NAMALWA (cell line): ENCODE measurements around the gene SPEM2.

Experiments
- DNase-seq: peaks from one replicate; pipeline ENCODE4 v3.0.0-alpha.2; 2015; ENCODE audit warnings: low spot score

Gene SPEM2

DNA sequence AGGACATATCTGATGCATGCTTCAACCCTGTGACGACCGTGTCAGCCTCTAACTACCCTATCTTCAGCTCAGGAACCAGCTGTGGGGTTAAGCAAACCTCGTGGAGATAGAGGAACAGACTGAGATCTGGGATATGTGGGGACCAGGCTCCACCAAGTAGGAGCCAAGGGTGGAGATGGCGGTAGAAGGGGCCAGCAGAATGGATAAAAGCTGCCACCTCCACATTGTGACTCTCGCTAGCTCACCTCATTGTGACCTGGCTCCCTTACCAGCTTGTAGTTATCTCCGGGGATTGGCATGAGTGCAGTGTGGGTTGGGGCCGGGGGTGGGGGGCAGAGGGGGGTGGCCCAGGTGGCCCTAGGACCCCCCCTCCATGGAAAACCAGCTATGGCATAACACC is at the start of gene SPEM2:
SPEM2 (plus strand) TSS at position 301 of the 400 bp plus-strand sequence; CDS start at position 374, 73 bp downstream.
- no peak for DNase-seq

- DNase-seq, result no peak
Measured at GRCh38 chr17:7379134-7379533, 46.3 kb upstream of the SPEM2 start.

DNA sequence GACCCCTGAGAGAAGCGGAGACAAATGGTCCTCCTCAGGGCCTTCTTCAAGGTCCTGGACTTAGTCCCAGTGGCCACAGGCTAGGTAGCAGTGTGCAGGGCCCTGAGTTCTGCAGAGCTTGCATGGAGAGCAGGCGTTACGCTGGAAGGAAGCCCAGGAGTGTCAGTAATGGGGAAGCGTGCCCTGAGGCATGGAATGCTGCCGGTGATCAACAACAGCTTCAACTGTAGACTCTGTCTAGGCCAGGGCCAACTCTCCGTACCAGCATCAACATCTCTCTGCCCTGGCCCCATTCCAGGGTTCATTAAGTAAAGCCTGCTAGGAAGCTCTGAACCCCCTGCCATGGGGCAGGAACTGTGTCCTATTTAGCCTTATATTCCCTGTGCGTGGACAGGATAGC is 45.1 kb upstream of the SPEM2 start:
- DNase-seq, result no peak

DNA sequence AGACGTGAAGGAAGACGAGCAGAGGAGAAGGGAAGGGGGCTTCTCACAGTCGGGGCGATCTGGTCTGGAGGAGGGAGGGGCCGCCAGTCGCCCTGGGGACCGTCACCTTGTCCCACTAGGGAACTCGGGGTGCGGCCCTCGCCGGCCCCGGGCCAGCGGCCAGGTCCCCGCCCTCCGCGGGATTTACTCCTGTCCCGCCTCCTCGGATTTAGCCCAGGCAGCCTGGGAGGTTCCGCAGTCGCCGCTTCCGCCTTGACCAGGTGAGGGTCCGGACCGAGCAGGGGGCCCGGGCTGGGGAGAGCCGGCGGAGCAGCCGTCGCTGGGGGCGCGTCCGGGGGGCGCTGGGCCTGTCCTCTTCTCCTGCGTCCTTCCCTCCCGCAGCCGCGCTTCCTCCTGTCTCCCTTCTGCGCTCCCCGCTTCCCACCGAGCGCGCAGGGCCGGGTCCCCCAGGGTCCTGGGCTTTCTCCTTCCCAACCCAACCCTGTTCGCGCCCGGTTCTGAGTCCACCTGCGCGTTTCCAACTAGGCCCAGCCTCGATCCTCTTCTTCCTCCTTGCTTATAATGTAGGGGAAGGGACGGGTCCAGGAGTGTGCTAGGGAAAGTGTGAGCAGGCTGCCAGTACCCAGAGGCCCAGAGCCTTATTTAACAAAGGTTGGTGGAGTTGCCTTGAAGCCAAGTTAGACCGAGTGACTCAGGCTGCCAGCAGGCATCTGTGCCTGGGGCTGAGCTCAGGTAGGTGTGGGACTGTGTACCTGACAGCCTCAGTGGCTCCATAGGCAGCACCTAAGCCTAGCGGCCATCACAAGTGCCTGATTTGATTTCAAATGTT is 44.3 kb upstream of the SPEM2 start, which contains the start of gene TNK1:
TNK1 (plus strand) TSS at position 235 of the 829 bp plus-strand sequence. CDS start 1,838 bp downstream, outside the sequence.
- DNase-seq, result no peak

DNA sequence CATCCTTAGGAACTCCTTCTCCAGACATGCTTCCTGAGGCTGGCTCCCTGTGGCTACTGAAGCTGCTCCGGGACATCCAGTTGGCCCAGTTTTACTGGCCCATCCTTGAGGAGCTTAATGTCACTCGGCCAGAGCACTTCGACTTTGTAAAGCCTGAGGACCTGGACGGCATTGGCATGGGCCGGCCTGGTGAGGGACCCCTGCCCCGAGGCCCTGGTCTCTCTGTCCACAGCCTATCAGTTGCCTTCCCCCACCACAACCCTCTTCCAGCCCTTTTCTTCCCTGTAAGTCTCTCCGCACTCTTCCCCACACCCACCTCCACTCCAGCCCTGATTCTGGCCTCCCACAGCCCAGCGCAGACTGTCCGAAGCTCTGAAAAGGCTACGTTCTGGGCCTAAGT is 42.5 kb upstream of the SPEM2 start:
- DNase-seq, result no peak

DNA sequence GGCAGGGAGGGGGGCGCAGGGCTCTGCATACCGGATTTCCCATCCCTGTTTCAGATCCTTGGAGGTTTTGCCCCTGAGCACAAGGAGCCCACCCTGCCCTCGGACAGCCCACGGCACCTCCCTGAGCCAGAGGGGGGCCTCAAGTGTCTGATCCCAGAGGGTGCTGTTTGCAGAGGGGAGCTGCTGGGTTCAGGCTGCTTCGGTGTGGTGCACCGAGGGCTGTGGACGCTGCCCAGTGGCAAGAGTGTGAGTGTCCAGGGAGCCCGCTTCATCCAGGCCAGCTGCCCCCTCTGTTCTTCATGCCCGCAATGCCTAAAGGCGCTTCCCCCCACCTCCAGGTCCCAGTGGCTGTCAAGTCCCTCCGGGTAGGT is 42.1 kb upstream of the SPEM2 start:
- no peak for DNase-seq

GRCh38 chr17:7383742-7384488 is 41.5 kb upstream of the SPEM2 start:
- peak; percentile 63 for DNase-seq

- DNase-seq, result no peak
Measured at GRCh38 chr17:7384489-7385081, 40.8 kb upstream of the SPEM2 start.

GRCh38 chr17:7388856-7389255 is 36.6 kb upstream of the SPEM2 start:
- no peak for DNase-seq

DNA sequence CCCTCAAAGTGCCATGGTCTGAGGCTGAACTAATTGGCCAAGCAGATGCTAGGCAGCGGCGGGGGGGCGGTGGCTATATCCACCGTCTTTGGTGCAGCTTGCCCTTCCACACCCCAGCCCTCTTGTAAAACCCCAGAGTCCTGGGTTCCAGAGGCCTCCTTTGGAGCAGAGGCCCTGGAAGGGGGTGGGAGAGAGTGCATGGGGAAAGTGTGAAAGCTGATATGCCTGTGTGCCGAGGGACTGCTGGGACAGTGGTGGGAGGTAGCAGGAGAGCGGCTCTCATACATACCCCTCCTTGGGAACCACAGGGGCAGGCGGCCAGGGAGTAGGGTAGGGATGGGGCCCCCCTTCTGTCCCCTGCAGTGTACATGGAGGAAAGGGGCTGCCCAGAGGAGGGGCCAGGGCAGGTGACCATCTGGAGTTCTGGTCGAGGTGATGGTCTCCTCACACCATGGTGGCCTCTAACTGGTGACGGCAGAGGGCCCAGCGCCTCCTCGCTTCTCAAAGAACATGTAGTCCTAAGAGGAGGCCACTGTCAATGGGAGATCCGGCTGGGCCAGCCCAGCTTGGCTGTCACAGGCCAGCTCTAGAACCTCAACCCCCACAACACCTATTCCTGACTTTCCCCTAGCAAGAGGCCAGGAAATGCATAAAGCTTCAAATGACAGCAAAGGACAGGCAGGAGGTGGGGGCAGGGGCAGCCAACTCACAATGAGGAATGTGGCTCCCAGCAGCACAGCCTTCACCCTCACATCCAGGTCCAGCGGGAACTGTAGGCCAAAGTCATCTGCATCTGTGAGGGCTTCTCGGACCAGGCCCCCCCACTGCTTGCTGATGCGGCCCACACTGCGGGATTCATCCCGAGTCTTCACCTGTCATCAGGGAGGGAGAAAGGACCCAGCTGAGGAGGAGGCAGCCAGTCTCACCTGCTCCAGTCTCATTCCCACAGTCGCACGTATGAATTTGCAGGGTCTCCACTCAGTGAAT is 35.2 kb upstream of the SPEM2 start:
- DNase-seq, result no peak

DNA sequence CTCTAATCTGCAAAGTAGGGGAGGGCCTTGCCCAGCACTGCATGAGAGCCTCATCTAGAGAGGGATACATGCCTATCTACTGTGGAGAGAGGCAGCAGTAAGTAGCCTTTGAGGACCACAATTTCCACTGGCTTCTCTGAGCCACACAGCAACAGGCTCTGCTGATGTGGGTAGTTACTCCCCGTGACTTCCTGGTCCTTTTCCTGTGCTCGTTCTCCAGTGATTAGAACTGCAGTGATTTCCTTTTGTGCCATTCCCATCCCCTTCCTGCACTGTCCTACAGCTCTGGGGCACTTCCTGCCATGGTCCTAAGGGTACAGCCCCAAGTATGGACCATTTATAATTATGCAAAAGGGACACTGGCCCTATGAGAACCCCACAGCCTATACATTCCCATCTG is 34.1 kb upstream of the SPEM2 start:
- DNase-seq, result no peak

GRCh38 chr17:7392696-7393612 is 32.5 kb upstream of the SPEM2 start:
- DNase-seq, result no peak

- peak; percentile 71 for DNase-seq
Measured at GRCh38 chr17:7393613-7394451, 31.6 kb upstream of the SPEM2 start.

GRCh38 chr17:7394452-7395191 is 30.8 kb upstream of the SPEM2 start, which contains the start of gene PLSCR3:
Gene PLSCR3, minus strand, starts transcription at chr17:7394525. Its CDS starts 415 bp downstream, at chr17:7394110.
- peak; percentile 73 for DNase-seq

GRCh38 chr17:7396147-7396546 is 29.3 kb upstream of the SPEM2 start:
- DNase-seq, result no peak

GRCh38 chr17:7398612-7399011 is 26.8 kb upstream of the SPEM2 start:
- no peak for DNase-seq

DNA sequence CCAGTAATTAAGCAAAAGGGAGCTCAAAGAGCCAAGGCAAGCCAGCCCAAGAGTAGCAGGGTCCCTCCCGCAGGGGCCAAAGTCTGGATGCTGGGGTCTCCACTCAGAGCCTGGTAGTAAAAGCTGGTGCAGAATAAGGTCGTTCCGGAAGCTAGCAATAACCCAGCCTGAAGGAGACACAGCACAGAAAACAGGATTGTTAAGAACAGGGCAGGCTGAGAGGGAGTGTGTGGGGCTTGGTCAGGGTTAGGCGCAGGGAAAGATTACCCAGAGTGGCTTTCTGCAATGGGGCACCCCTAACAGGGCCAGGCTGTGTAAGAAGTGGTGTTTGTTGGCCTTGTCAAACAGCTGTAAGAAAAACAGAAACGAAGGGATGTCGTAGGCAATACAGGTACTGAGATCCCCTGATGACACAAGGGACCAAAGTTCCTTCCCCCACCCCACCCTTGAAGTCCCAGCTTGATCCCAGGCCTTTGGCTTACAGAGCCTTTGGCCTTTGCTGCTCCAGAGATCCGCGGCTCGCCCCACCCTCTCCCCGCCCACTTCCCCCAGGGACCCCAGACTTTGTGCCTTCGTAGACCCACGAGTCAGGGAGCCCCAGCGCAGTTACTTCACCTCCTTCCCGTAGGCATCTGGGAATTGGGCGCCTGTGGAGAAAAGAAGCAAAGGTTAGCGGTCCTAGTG is 22.2 kb upstream of the SPEM2 start:
- DNase-seq, result peak; percentile 19

GRCh38 chr17:7403727-7403976 is 21.8 kb upstream of the SPEM2 start:
- DNase-seq, result no peak
